Common myeloid progenitor, CD34-positive (primary cell): ENCODE data around the gene SEC61A2.

Experiments used
- CTCF ChIA-PET: fragments of 350-600 bp; sonication (Branson Sonifier 250); formaldehyde crosslinking; loops from one replicate; lab custom pipeline; 2021; ENCODE audit warnings: antibody characterized with exemption; lab: Charles Lee
- POLR2A ChIA-PET: fragments of 350-600 bp; sonication (Branson Sonifier 250); formaldehyde crosslinking; loops from one replicate; lab custom pipeline; 2021; ENCODE audit warnings: antibody characterized with exemption; lab: Charles Lee
- DNase-seq, 3 donors: peaks; one replicate each; pipeline versions ENCODE4 v3.0.0 to v3.0.0-alpha.2; 2013
- H3K27ac ChIP-seq, 2 experiments: 1 replicate in 1 of 2; 2 replicates in 1 of 2; pipeline ENCODE4 v1.7.0; 2013; ENCODE audit warnings: inconsistent platforms in 2 of 2, low read length in 2 of 2, mild to moderate bottlenecking in 2 of 2, low read depth in 1 of 2, moderate library complexity in 1 of 2; ENCODE audit not compliant: severe bottlenecking in 2 of 2, insufficient read depth in 1 of 2, poor library complexity in 1 of 2
- H3K27me3 ChIP-seq, 5 experiments: replicated peaks in 2 of 5; 1 replicate in 3 of 5; 2 replicates in 2 of 5; pipeline versions ENCODE4 v1.6.1 to v1.7.0; 2013; ENCODE audit warnings: low read length in 4 of 5, mild to moderate bottlenecking in 2 of 5, moderate library complexity in 2 of 5, inconsistent platforms in 1 of 5; ENCODE audit not compliant: insufficient read depth in 5 of 5, control insufficient read depth in 4 of 5
- H3K36me3 ChIP-seq, 4 experiments: 1 replicate in 2 of 4; 2 replicates in 2 of 4; pipeline versions ENCODE4 v1.6.1 to v1.7.0; 2013; ENCODE audit warnings: low read length in 3 of 4, control low read depth in 1 of 4, mild to moderate bottlenecking in 1 of 4; ENCODE audit not compliant: control insufficient read depth in 4 of 4, insufficient read depth in 4 of 4
- H3K4me1 ChIP-seq, 4 experiments: 1 replicate in 3 of 4; 2 replicates in 1 of 4; pipeline versions ENCODE4 v1.6.1 to v1.7.1; 2013; ENCODE audit warnings: low read length in 3 of 4, mild to moderate bottlenecking in 3 of 4, control low read depth in 1 of 4, inconsistent platforms in 1 of 4, moderate library complexity in 1 of 4; ENCODE audit not compliant: control insufficient read depth in 4 of 4, insufficient read depth in 4 of 4; ENCODE audit errors: control extremely low read depth in 1 of 4
- H3K4me3 ChIP-seq, 7 experiments: 1 replicate in 4 of 7; 2 replicates in 3 of 7; pipeline versions ENCODE4 v1.5.1 to v1.7.0; 2013; ENCODE audit warnings: mild to moderate bottlenecking in 7 of 7, low read length in 6 of 7, moderate library complexity in 6 of 7, inconsistent platforms in 2 of 7, low read depth in 2 of 7, control low read depth in 1 of 7; ENCODE audit not compliant: insufficient read depth in 4 of 7, control insufficient read depth in 1 of 7; ENCODE audit errors: extremely low read depth in 1 of 7
- H3K9me3 ChIP-seq, 5 experiments: 1 replicate in 4 of 5; 2 replicates in 1 of 5; pipeline versions ENCODE4 v1.6.1 to v1.7.1; 2013; ENCODE audit warnings: low read length in 4 of 5, mild to moderate bottlenecking in 2 of 5, inconsistent platforms in 1 of 5, low read depth in 1 of 5, moderate library complexity in 1 of 5; ENCODE audit not compliant: control insufficient read depth in 4 of 5, insufficient read depth in 2 of 5; ENCODE audit errors: control extremely low read depth in 1 of 5
- WGBS: methylation state at CpG from one replicate; pipeline ENCODE4 v1.1.5; 2013; ENCODE audit not compliant: insufficient coverage; 5-methylcytosine and 5-hydroxymethylcytosine counted together

The SEC61A2 gene

GRCh38 chr10:12214093-12214492 lies 84.6 kb downstream of the SEC61A2 start:
- Histone ChIP-seq H3K27me3 (no peaks in the 10 kb centered on the region), H3K36me3 (peaks cover 6 to 70% (median 46%) of the 10 kb centered on the region in 4 experiments), H3K4me1 (peaks cover 0 to 9% (median 2%) of the 10 kb centered on the region in 4 experiments), H3K4me3 (no peak overlapping the region), H3K9me3 (no peaks in the 10 kb centered on the region), H3K27ac (peak overlapping the region in 1 of 2 experiments; percentile 19)
- ChIA-PET POLR2A (interaction anchor here (0.7 kb wide), 1 partner anchor 443 kb away, joined by 3 read pairs; no protein-coding TSS in a partner anchor), CTCF (interaction anchor here (0.6 to 4.9 kb wide), 21 partner anchors 9 to 688 kb away, joined by 3 to 27 read pairs (median 4); partner anchors contain the start of genes CDC123 and NUDT5)
- 93% methylated on average over 2 of the region's 4 CpGs for WGBS
- DNase-seq = no peak

- peak overlapping the region; percentile 10 to 19 for H3K27ac ChIP-seq
- no peaks in the 10 kb centered on the region for H3K27me3 ChIP-seq
- 13% methylated on average over 3 of the region's 6 CpGs for WGBS
- ChIA-PET CTCF (interaction anchor here (0.8 to 4.9 kb wide), 32 partner anchors 9 to 687 kb away, joined by 3 to 27 read pairs (median 3); partner anchors contain the start of genes CDC123 and NUDT5), POLR2A (interaction anchor here (0.5 to 0.7 kb wide), 3 partner anchors 8 to 256 kb away, joined by 3 to 5 read pairs (median 3); no protein-coding TSS in a partner anchor)
- H3K4me3 ChIP-seq = peak overlapping the region in 2 of 7 experiments; percentile 30 to 65
- no peaks in the 10 kb centered on the region for H3K9me3 ChIP-seq
- H3K4me1 ChIP-seq = peaks cover 0 to 9% (median 2%) of the 10 kb centered on the region in 4 experiments
- peak; percentile 78 to 87 (median 81) for DNase-seq
- peaks cover 6 to 72% (median 44%) of the 10 kb centered on the region in 4 experiments for H3K36me3 ChIP-seq
These were observed 85.3 kb downstream of the SEC61A2 start for GRCh38 chr10:12214763-12215218.
